SH-SY5Y (cell line): ENCODE measurements around the gene ARMC8.

Experiments
- GATA2 ChIP-seq: IDR thresholded peaks from 2 replicates; pipeline ENCODE4 v1.6.1; 2011; ENCODE audit warnings: mild to moderate bottlenecking, low read depth, low read length
- GATA3 ChIP-seq: IDR thresholded peaks from 2 replicates; pipeline ENCODE4 v1.6.1; 2011; ENCODE audit warnings: low read depth, mild to moderate bottlenecking, low read length, moderate library complexity

DNA sequence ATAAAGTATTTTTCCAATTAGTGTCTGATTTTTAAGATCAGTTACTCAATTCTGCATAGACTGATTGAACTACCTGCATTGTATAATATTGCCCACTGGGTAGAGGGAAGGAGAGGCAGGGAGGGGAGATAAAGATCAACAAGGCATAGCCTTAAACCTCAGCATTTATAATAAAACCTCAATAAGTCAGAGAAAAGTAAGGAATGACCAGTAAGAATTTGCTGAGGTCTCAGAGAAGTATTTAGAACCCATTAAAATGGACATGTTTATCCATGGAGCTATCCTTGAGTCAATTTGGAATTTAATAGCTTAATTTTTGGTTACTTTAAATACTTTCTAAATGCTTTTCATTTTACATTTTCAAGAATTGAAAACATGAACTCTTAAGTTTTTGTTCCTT is 62.5 kb downstream of the ARMC8 start:
- no peak for TF ChIP-seq GATA3
- TF ChIP-seq GATA2: no peak
